DOHH2 (cell line): ENCODE measurements around the gene ANKRD13B.

Experiments
- CTCF ChIP-seq: fragments of 200-600 bp; sonication (generic); IDR thresholded peaks from one replicate; pipeline ENCODE4 v1.5.1; 2014; ENCODE audit warnings: antibody characterized with exemption, mild to moderate bottlenecking, low read depth, low read length; ENCODE audit not compliant: poor library complexity, severe bottlenecking
- EZH2phosphoT487 ChIP-seq: fragments of 200-600 bp; sonication (generic); IDR thresholded peaks from 2 replicates; pipeline ENCODE4 v1.6.1; 2017; ENCODE audit warnings: borderline replicate concordance, mild to moderate bottlenecking, antibody characterized with exemption, low read length, moderate library complexity, mixed read lengths

- TF ChIP-seq EZH2phosphoT487 (no peak), CTCF (peak; percentile 55)
Observed at GRCh38 chr17:29572691-29573557, 20.0 kb upstream of the ANKRD13B start.
